ENCODE results near the gene SACM1L. TPM values are rescaled to one million over a fixed set of nuclear protein-coding genes. Genes with fewer than 3 reads are reported as not detected.

The SACM1L gene
- total RNA-seq, 1 experiment from 2014 or later: 79.6 TPM

- TF ChIP-seq ZSCAN18 (CRISPR knock-in tag; IDR thresholded peaks at IDR 0.05): no peak
- no peak for TF ChIP-seq ZNF232 (CRISPR knock-in tag; IDR thresholded peaks at IDR 0.05)
- TF ChIP-seq GRHL2 (CRISPR knock-in tag; IDR thresholded peaks at IDR 0.05; ENCODE audit: insufficient replicate concordance, severe bottlenecking): no peak
- no peak for TF ChIP-seq ZNF423 (CRISPR knock-in tag; IDR thresholded peaks at IDR 0.05)
- TF ChIP-seq ZNF317 (CRISPR knock-in tag; IDR thresholded peaks at IDR 0.05; ENCODE audit: borderline replicate concordance, low read depth): no peak
- no peak for TF ChIP-seq ATF1 (CRISPR knock-in tag; IDR thresholded peaks at IDR 0.05)
- no peak for TF ChIP-seq JUN (CRISPR knock-in tag; IDR thresholded peaks at IDR 0.05)
- no peak for TF ChIP-seq NR1H2 (CRISPR knock-in tag; IDR thresholded peaks at IDR 0.05)
- TF ChIP-seq MYBL2 (CRISPR knock-in tag; IDR thresholded peaks at IDR 0.05): no peak
- no peak for TF ChIP-seq STAT6 (CRISPR knock-in tag; conservative IDR thresholded peaks at IDR 0.05; ENCODE audit: low read depth)
- TF ChIP-seq ZNF425 (CRISPR knock-in tag; conservative IDR thresholded peaks at IDR 0.05): no peak
- TF ChIP-seq ATF2 (CRISPR knock-in tag; IDR thresholded peaks at IDR 0.05; ENCODE audit: borderline replicate concordance, low read depth): no peak
Measured at GRCh38 chr3:45657853-45658252, 31.3 kb upstream of the SACM1L start (continued).

- peaks cover 8% of the 10 kb centered on the region for H3K36me3 Mint-ChIP-seq
- POLR2A ChIA-PET: interaction anchor here (0.5 to 1.2 kb wide), 5 partner anchors 25 to 1290 kb away, joined by 3 to 5 read pairs (median 3); no protein-coding TSS in a partner anchor
- peak; percentile 71 for ATAC-seq
Measured at GRCh38 chr3:45659661-45660566, 29.3 kb upstream of the SACM1L start.

More at GRCh38 chr3:45659661-45660566, 29.3 kb upstream of the SACM1L start:
- CTCF ChIA-PET: interaction anchor here (0.5 to 2.6 kb wide), 92 partner anchors 8 to 631 kb away, joined by 3 to 98 read pairs (median 5); partner anchors contain the start of genes CDCP1, CXCR6, LIMD1 and LZTFL1
- H3K9me3 Mint-ChIP-seq: peaks cover 6% of the 10 kb centered on the region
- peak; percentile 85 for DNase-seq (ENCODE audit: low spot score)
- no peak for TF ChIP-seq ZNF263 (CRISPR knock-in tag; IDR thresholded peaks at IDR 0.05; ENCODE audit: low read depth)
- peak; percentile 90 for TF ChIP-seq CTCF (IDR thresholded peaks at IDR 0.05)
- no peak for TF ChIP-seq TEAD4 (CRISPR knock-in tag; IDR thresholded peaks at IDR 0.05)
- no peak overlapping the region for H3K27ac Mint-ChIP-seq
- no peaks in the 10 kb centered on the region for H3K27me3 Mint-ChIP-seq (ENCODE audit: low read depth)
- no peak overlapping the region for H3K4me3 Mint-ChIP-seq
- peaks cover 14% of the 10 kb centered on the region for H3K4me1 Mint-ChIP-seq
